H9 (cell line): ENCODE measurements around the gene GHR. TPM values are rescaled to one million over a fixed set of nuclear protein-coding genes. Genes with fewer than 3 reads are reported as not detected.

Source experiments
- DNase-seq: peaks from one replicate; pipeline ENCODE4 v3.0.0-alpha.2; 2017
- H2AFZ ChIP-seq: one replicate; pipeline ENCODE4 v1.6.1; 2013; ENCODE audit warnings: mild to moderate bottlenecking, low read length, control low read depth, moderate library complexity
- H2AK5ac ChIP-seq: 2 replicates; pipeline ENCODE4 v1.6.1; 2013; ENCODE audit warnings: low read length, control low read depth, mixed read lengths; ENCODE audit not compliant: insufficient read length
- H2BK120ac ChIP-seq: one replicate; pipeline ENCODE4 v1.6.1; 2013; ENCODE audit warnings: low read depth, mild to moderate bottlenecking, low read length, control low read depth, inconsistent platforms; ENCODE audit not compliant: poor library complexity, severe bottlenecking
- H2BK12ac ChIP-seq: 2 replicates; pipeline ENCODE4 v1.6.1; 2013; ENCODE audit warnings: low read length, control low read depth, mixed read lengths, low read depth; ENCODE audit not compliant: insufficient read length
- H2BK15ac ChIP-seq: 2 replicates; pipeline ENCODE4 v1.6.1; 2013; ENCODE audit warnings: low read depth, low read length, control low read depth
- H2BK20ac ChIP-seq: one replicate; pipeline ENCODE4 v1.6.1; 2013; ENCODE audit warnings: low read depth, mild to moderate bottlenecking, low read length, control low read depth, inconsistent platforms; ENCODE audit not compliant: poor library complexity, severe bottlenecking
- H2BK5ac ChIP-seq: 2 replicates; pipeline ENCODE4 v1.6.1; 2013; ENCODE audit warnings: low read length, control low read depth, mixed read lengths; ENCODE audit not compliant: insufficient read length
- H3K14ac ChIP-seq: 2 replicates; pipeline ENCODE4 v1.6.1; 2013; ENCODE audit warnings: low read length, control low read depth; ENCODE audit not compliant: insufficient read depth
- H3K18ac ChIP-seq: 2 replicates; pipeline ENCODE4 v1.6.1; 2013; ENCODE audit warnings: low read depth, mild to moderate bottlenecking, mixed read lengths, low read length, control low read depth; ENCODE audit not compliant: insufficient read length
- H3K23ac ChIP-seq: 2 replicates; pipeline ENCODE4 v1.6.1; 2013; ENCODE audit warnings: low read length, control low read depth, mixed read lengths, low read depth; ENCODE audit not compliant: insufficient read length
- H3K23me2 ChIP-seq: 2 replicates; pipeline ENCODE4 v1.6.1; 2013; ENCODE audit warnings: low read depth, mild to moderate bottlenecking, mixed read lengths, low read length, control low read depth; ENCODE audit not compliant: insufficient read length, poor library complexity, severe bottlenecking
- H3K27ac ChIP-seq: 2 replicates; pipeline ENCODE4 v1.5.1; 2013; ENCODE audit warnings: low read length, control low read depth, mixed read lengths, low read depth; ENCODE audit not compliant: insufficient read length
- H3K27me3 ChIP-seq: 2 replicates; pipeline ENCODE4 v1.6.1; 2013; ENCODE audit warnings: low read length, control low read depth, inconsistent platforms; ENCODE audit not compliant: insufficient read depth
- H3K4ac ChIP-seq: 2 replicates; pipeline ENCODE4 v1.6.1; 2013; ENCODE audit warnings: low read depth, mild to moderate bottlenecking, control low read depth, inconsistent platforms, low read length, moderate library complexity
- H3K4me1 ChIP-seq: 2 replicates; pipeline ENCODE4 v1.6.1; 2013; ENCODE audit warnings: low read length, control low read depth, inconsistent platforms; ENCODE audit not compliant: insufficient read depth
- H3K4me2 ChIP-seq: 2 replicates; pipeline ENCODE4 v1.6.1; 2013; ENCODE audit warnings: low read length, control low read depth, mixed read lengths; ENCODE audit not compliant: insufficient read length, insufficient read depth
- H3K56ac ChIP-seq: 2 replicates; pipeline ENCODE4 v1.6.1; 2013; ENCODE audit warnings: low read depth, mild to moderate bottlenecking, mixed read lengths, low read length, control low read depth; ENCODE audit not compliant: insufficient read length
- H3K79me1 ChIP-seq: 2 replicates; pipeline ENCODE4 v1.6.1; 2013; ENCODE audit warnings: low read depth, mild to moderate bottlenecking, moderate library complexity, low read length, control low read depth, inconsistent platforms; ENCODE audit not compliant: insufficient read depth, poor library complexity, severe bottlenecking
- H3K79me2 ChIP-seq: 2 replicates; pipeline ENCODE4 v1.6.1; 2013; ENCODE audit warnings: low read length, control low read depth, inconsistent platforms; ENCODE audit not compliant: insufficient read depth
- H3K9ac ChIP-seq: 2 replicates; pipeline ENCODE4 v1.6.1; 2013; ENCODE audit warnings: low read length, control low read depth, mixed read lengths; ENCODE audit not compliant: insufficient read length; ENCODE audit errors: extremely low read depth
- H3K9me3 ChIP-seq: one replicate; pipeline ENCODE4 v1.6.1; 2013; ENCODE audit warnings: low read depth, low read length, inconsistent platforms; ENCODE audit not compliant: control insufficient read depth
- H3T11ph ChIP-seq: one replicate; pipeline ENCODE4 v1.6.1; 2013; ENCODE audit warnings: mild to moderate bottlenecking, low read length, control low read depth, inconsistent platforms
- H4K20me1 ChIP-seq: one replicate; pipeline ENCODE4 v1.6.1; 2013; ENCODE audit not compliant: control insufficient read depth, insufficient read length, insufficient read depth
- H4K5ac ChIP-seq: 2 replicates; pipeline ENCODE4 v1.6.1; 2013; ENCODE audit warnings: low read depth, mild to moderate bottlenecking, mixed read lengths, low read length, control low read depth; ENCODE audit not compliant: insufficient read length
- H4K8ac ChIP-seq: replicated peaks from 2 replicates; pipeline ENCODE4 v1.6.1; 2013; ENCODE audit warnings: low read length, control low read depth, mixed read lengths, low read depth; ENCODE audit not compliant: insufficient read length
- H4K91ac ChIP-seq: 2 replicates; pipeline ENCODE4 v1.6.1; 2013; ENCODE audit warnings: low read depth, mild to moderate bottlenecking, moderate library complexity, mixed read lengths, low read length, control low read depth; ENCODE audit not compliant: insufficient read length
- H3K27ac Mint-ChIP-seq, 3 experiments: 2 replicates in 2 of 3; 3 replicates in 1 of 3; pipeline ENCODE4 v1.8.0; 2020 to 2021; ENCODE audit warnings: mixed read lengths in 3 of 3, mild to moderate bottlenecking in 1 of 3, moderate library complexity in 1 of 3
- H3K27me3 Mint-ChIP-seq: 2 replicates; pipeline ENCODE4 v1.8.0; 2021; ENCODE audit warnings: low read depth, mild to moderate bottlenecking, moderate library complexity, mixed read lengths
- H3K36me3 Mint-ChIP-seq, 3 experiments: 2 replicates in 2 of 3; 3 replicates in 1 of 3; pipeline ENCODE4 v1.8.0; 2020 to 2021; ENCODE audit warnings: low read depth in 3 of 3, mixed read lengths in 3 of 3; ENCODE audit not compliant: insufficient read depth in 1 of 3
- H3K4me1 Mint-ChIP-seq, 2 experiments: 2 replicates each; pipeline ENCODE4 v1.8.0; 2020; ENCODE audit warnings: mixed read lengths in 2 of 2
- H3K4me3 Mint-ChIP-seq, 2 experiments: 2 replicates in 1 of 2; 3 replicates in 1 of 2; pipeline ENCODE4 v1.8.0; 2020 to 2021; ENCODE audit warnings: mild to moderate bottlenecking in 2 of 2, mixed read lengths in 2 of 2, moderate library complexity in 1 of 2
- H3K9me3 Mint-ChIP-seq, 2 experiments: 2 replicates in 1 of 2; 3 replicates in 1 of 2; pipeline ENCODE4 v1.8.0; 2020; ENCODE audit warnings: mild to moderate bottlenecking in 2 of 2, mixed read lengths in 2 of 2, moderate library complexity in 1 of 2
- CTCF ChIP-seq: fragments of 200-600 bp; sonication (generic); conservative IDR thresholded peaks from 3 replicates; pipeline ENCODE4 v1.8.0; 2021; ENCODE audit warnings: antibody characterized with exemption, mild to moderate bottlenecking
- WGBS: extraction: QIAGEN DNeasy Blood & Tissue Kit; methylation state at CpG from one replicate; pipeline ENCODE4 v1.1.7; 2013; ENCODE audit warnings: missing lambda C conversion rate, low lambda C conversion rate, mixed read lengths; ENCODE audit not compliant: insufficient read length; ENCODE audit errors: extremely low coverage; 5-methylcytosine and 5-hydroxymethylcytosine counted together
- total RNA-seq: library from RNA; stranded (reverse); gene quantifications from 2 replicates; pipeline ENCODE4 v1.2.1, GENCODE V29; 2021

GHR gene
- total RNA-seq, 1 experiment from 2014 or later = 0.20 TPM

GRCh38 chr5:42612750-42613366 is 189.6 kb downstream of the GHR start:
- Histone ChIP-seq H2BK5ac (no peak overlapping the region), H4K91ac (no peak overlapping the region), H3K18ac (no peak overlapping the region), H3K4ac (no peak overlapping the region), H2BK12ac (no peak overlapping the region), H2AFZ (no peak overlapping the region), H3K79me1 (no peaks in the 10 kb centered on the region), H3K23ac (no peak overlapping the region), H2BK20ac (no peak overlapping the region), H4K8ac (no peak overlapping the region), H3K56ac (no peak overlapping the region), H3T11ph (no peak overlapping the region), H3K4me1 (no peaks in the 10 kb centered on the region; the same call in 1 of the 2 replicates), H3K4me2 (no peak overlapping the region), H3K9ac (no peak overlapping the region), H4K20me1 (no peaks in the 10 kb centered on the region), H3K79me2 (no peaks in the 10 kb centered on the region), H4K5ac (no peak overlapping the region), H3K14ac (no peak overlapping the region), H2AK5ac (no peak overlapping the region), H3K27me3 (no peaks in the 10 kb centered on the region), H3K9me3 (no peaks in the 10 kb centered on the region), H2BK120ac (no peak overlapping the region), H3K23me2 (no peaks in the 10 kb centered on the region), H2BK15ac (no peak overlapping the region), H3K27ac (no peak overlapping the region)
- Mint-ChIP-seq H3K27me3 (peaks cover 2% of the 10 kb centered on the region), H3K9me3 (no peaks in the 10 kb centered on the region), H3K4me1 (peaks cover 5 to 8% of the 10 kb centered on the region in 2 experiments), H3K27ac (no peak overlapping the region), H3K4me3 (no peak overlapping the region), H3K36me3 (no peaks in the 10 kb centered on the region)
- TF ChIP-seq CTCF = no peak
- no CpG with 5 or more reads among the region's 3 CpGs for WGBS
- no peak for DNase-seq
